ENCODE data around the gene HEPHL1.
"Not testable (repeated sequence)": the region's sequence is repeated elsewhere in the genome, so short reads cannot be mapped to it uniquely, and the experiment has no call there.

HEPHL1 gene

DNA sequence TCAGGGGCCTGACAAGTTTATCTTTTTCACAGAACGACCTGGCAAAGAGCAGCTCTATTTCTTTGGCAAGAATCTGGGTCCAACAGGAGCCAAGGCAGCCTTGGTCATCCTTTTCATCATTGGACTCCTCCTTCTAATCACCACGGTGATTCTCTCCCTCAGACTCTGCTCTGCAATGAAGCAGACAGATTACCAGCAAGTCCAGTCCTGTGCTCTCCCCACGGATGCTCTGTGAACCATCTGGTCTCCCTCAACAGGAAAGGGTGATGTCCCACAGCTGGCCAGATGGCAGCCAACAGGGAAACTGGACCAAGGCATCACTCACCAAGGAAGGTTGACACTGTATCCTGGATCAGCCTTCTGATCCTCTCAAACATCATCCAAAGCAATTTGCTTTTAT, 90.5 kb downstream of the HEPHL1 start:
- H3K4me3 ChIP-seq (ENCODE audit: low read depth, low read length), result no peak overlapping the region
- TF ChIP-seq, protein P1, sequence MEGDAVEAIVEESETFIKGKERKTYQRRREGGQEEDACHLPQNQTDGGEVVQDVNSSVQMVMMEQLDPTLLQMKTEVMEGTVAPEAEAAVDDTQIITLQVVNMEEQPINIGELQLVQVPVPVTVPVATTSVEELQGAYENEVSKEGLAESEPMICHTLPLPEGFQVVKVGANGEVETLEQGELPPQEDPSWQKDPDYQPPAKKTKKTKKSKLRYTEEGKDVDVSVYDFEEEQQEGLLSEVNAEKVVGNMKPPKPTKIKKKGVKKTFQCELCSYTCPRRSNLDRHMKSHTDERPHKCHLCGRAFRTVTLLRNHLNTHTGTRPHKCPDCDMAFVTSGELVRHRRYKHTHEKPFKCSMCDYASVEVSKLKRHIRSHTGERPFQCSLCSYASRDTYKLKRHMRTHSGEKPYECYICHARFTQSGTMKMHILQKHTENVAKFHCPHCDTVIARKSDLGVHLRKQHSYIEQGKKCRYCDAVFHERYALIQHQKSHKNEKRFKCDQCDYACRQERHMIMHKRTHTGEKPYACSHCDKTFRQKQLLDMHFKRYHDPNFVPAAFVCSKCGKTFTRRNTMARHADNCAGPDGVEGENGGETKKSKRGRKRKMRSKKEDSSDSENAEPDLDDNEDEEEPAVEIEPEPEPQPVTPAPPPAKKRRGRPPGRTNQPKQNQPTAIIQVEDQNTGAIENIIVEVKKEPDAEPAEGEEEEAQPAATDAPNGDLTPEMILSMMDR (IDR thresholded peaks at IDR 0.05; ENCODE audit: insufficient read depth, low read length, missing control alignments), result no peak
- POLR2A ChIA-PET, result no interaction called here
- CTCF ChIA-PET, result no interaction called here
- no peak for DNase-seq (ENCODE audit: low read depth, low spot score)

- ChIA-PET POLR2A (no interaction called here), CTCF (interaction anchor here (1.0 kb wide), 1 partner anchor 16 kb away, joined by 3 read pairs; the partner anchor contains the start of gene PANX1)
- H3K4me3 ChIP-seq (ENCODE audit: low read depth, low read length), result no peak overlapping the region
- TF ChIP-seq, protein P1 (IDR thresholded peaks at IDR 0.05; ENCODE audit: insufficient read depth, low read length, missing control alignments), result no peak
- no peak for DNase-seq (ENCODE audit: low read depth, low spot score)
These were observed 91.2 kb downstream of the HEPHL1 start for GRCh38 chr11:94112206-94112953.

DNA sequence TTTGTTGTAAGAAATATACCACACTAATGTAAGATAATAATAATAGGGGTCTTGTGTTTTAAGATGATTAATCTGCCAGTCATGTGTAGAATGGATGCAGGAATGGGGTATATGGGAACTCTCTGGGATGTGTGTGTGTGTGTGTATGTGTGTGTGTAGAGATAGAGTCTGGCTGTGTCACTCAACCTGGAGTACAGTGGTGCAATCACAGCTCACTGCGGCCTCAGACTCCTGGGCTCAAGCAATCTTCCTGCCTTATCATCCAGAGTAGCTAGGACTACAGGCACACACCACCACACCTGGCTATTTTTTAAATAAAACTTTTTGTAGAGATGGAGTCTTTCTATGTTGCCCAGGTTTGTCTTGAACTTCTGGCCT, 96.0 kb downstream of the HEPHL1 start:
- POLR2A ChIA-PET, result interaction anchor here (1.4 kb wide), 1 partner anchor 11 kb away, joined by 5 read pairs; the partner anchor contains the start of gene PANX1
- TF ChIP-seq, protein P1 (IDR thresholded peaks at IDR 0.05; ENCODE audit: insufficient read depth, low read length, missing control alignments), result no peak

DNA sequence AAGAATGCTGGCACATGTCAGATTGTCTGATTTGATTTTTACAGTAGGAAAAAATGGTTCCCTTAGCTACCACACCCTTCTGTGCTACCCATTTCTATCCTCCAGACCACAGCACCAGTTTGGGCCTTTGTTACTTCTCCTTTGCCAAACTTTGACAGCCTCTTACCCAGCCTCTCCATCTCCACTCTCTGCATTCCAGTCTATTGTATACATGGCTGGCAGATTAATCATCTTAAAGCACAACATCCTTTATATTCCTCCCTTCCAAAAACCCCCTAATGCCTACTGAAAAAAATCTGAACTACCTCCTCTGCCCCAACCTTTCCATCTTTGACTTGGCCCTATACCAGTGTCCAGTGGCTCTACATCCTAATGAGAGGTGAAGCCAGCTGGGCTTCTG, 96.7 kb downstream of the HEPHL1 start:
- DNase-seq (ENCODE audit: low read depth, low spot score), result no peak
- TF ChIP-seq, protein P1 (IDR thresholded peaks at IDR 0.05; ENCODE audit: insufficient read depth, low read length, missing control alignments), result no peak
- H3K4me3 ChIP-seq (ENCODE audit: low read depth, low read length), result no peak overlapping the region
- POLR2A ChIA-PET, result interaction anchor here (1.4 kb wide), 1 partner anchor 11 kb away, joined by 5 read pairs; the partner anchor contains the start of gene PANX1
- CTCF ChIA-PET, result interaction anchor here (1.6 kb wide), 1 partner anchor 9 kb away, joined by 5 read pairs; no protein-coding TSS in a partner anchor

More for the DNA sequence above, 96.0 kb downstream of the HEPHL1 start:
- H3K4me3 ChIP-seq (ENCODE audit: low read depth, low read length), result no peak overlapping the region
- DNase-seq (ENCODE audit: low read depth, low spot score), result no peak
- CTCF ChIA-PET, result interaction anchor here (1.6 kb wide), 1 partner anchor 10 kb away, joined by 5 read pairs; no protein-coding TSS in a partner anchor

DNA sequence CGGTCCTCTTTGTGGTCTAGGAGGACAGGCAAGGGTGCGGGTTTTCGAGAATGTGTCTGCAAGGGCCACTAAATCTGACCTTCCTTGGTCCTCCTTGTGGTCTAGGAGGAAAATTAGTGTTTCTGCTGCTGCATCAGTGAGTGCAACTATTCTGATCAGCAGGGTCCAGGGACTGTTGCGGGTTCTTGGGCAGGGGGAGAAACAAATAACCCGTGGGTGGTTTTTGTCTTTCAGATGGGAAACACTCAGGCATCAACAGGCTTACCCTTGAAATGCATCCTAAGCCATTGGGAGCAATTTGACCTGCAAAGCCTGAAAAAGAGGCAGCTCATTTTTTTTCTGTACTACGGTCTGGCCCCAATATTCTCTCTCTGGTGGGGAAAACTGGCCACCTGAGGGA, 98.5 kb downstream of the HEPHL1 start:
- H3K4me3 ChIP-seq (ENCODE audit: low read depth, low read length); POLR2A ChIA-PET; DNase-seq (ENCODE audit: low read depth, low spot score); CTCF ChIA-PET: not testable (repeated sequence)

DNA sequence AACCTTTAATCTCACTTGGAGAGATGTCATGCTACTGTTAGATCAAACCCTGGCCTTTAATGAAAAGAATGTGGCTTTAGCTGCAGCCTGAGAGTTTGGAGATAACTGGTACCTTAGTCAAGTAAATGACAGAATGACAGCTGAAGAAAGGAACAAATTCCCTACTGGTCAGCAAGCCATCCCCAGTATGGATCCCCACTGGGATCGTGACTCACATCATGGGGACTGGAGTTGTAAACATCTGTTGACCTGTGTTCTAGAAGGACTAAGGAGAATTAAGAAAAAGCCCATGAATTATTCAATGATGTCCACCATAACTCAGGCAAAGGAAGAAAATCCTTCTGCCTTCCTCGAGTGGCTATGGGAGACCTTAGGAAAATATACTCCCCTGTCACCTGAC, 99.4 kb downstream of the HEPHL1 start:
- DNase-seq (ENCODE audit: low read depth, low spot score); POLR2A ChIA-PET; H3K4me3 ChIP-seq (ENCODE audit: low read depth, low read length): not testable (repeated sequence)
- CTCF ChIA-PET, result interaction anchor here (0.6 kb wide), 1 partner anchor 14 kb away, joined by 3 read pairs; no protein-coding TSS in a partner anchor

DNA sequence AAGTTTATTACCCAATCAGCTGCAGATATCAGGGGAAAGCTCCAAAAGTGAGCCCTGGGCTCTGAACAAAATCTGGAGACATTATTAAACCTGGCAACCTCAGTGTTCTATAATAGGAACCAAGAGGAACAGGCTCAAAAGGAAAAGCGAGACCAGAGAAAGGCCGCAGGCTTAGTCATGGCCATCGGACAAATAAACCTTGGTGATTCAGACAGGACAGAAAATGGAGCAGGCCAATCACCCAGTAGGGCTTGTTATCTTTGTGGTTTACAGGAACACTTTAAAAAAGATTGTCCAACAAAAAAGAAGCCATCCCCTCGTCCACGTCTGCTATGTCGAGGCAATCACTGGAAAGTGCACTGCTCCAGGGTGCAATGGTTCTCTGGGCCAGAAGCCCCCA, 99.8 kb downstream of the HEPHL1 start:
- TF ChIP-seq, protein P1 (IDR thresholded peaks at IDR 0.05; ENCODE audit: insufficient read depth, low read length, missing control alignments), result no peak
- CTCF ChIA-PET, result interaction anchor here (0.6 kb wide), 1 partner anchor 15 kb away, joined by 3 read pairs; no protein-coding TSS in a partner anchor
- DNase-seq (ENCODE audit: low read depth, low spot score), result no peak
- POLR2A ChIA-PET, result no interaction called here
- no peak overlapping the region for H3K4me3 ChIP-seq (ENCODE audit: low read depth, low read length)

All from AG04449 (cell line).